ENCODE measurements around the gene FIBCD1. TPM values are rescaled to one million over a fixed set of nuclear protein-coding genes. Genes with fewer than 3 reads are reported as not detected.

Gene FIBCD1
- total and polyA plus RNA-seq, 7 experiments from 2014 or later, result not detected

DNA sequence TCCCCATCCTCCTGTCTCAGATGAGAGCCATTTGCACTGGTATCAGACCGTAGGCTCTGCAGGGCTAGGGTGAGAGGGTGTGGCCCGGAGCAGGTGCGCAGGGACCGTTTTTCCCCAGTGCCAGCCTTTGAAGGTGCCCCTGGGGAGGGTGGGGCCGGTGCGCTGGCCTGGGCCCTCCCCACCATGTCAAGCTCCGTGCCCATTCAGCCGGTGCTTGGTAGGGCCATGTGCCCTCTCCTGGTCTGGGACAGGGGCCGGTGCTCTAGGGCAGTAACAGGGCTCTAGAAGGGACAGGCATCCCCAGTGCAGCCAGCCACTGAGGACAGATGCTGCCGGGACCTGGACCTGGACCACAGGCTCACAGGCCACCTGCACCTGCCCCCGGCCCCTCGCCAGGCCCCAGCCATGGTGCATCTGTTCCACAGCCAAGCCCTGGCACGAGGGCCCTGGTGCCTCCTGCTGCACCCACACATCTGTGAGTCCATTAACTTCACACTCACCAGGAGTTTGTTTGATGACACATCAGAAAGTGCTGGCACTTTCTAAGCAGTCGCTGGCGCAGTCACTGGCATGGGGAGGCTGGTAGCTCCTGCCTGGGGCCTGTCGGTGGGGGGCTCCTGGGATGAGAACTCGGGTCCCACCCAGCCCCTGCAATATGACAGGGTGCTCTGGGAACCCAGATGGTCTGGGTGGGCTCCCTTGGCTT, 37.4 kb downstream of the FIBCD1 start:
- H3K4me3 ChIP-seq (ENCODE audit: low read length), result no peak overlapping the region
- no peak for DNase-seq
- intact Hi-C loops (cut with micrococcal nuclease), result no loop called here
- no peaks in the 10 kb centered on the region for H3K4me1 ChIP-seq (ENCODE audit: control insufficient read depth in 2 of 2, insufficient read depth in 2 of 2, low read length in 2 of 2)
- H3K36me3 ChIP-seq (ENCODE audit: control insufficient read depth in 2 of 3, insufficient read depth in 3 of 3, low read length in 3 of 3), result no peaks in the 10 kb centered on the region
- no peaks in the 10 kb centered on the region for H3K9me3 Mint-ChIP-seq
- H3K4me3 Mint-ChIP-seq, result no peak overlapping the region
- no peak overlapping the region for H3K27ac ChIP-seq (ENCODE audit: low read depth, low read length)
- H3K27ac Mint-ChIP-seq, result no peak overlapping the region
- H3K27me3 Mint-ChIP-seq, result peaks cover 0 to 5% (median 0%) of the 10 kb centered on the region in 5 donors
- ChIA-PET POLR2A (no interaction called here), CTCF (no interaction called here)
- H3K4me1 Mint-ChIP-seq, result no peaks in the 10 kb centered on the region
- no peaks in the 10 kb centered on the region for H3K36me3 Mint-ChIP-seq
- H3K27me3 ChIP-seq (ENCODE audit: control insufficient read depth in 2 of 2, insufficient read depth in 2 of 2, low read length in 2 of 2), result no peaks in the 10 kb centered on the region
- no peaks in the 10 kb centered on the region for H3K9me3 ChIP-seq (ENCODE audit: control insufficient read depth in 2 of 3, low read length in 3 of 3)
- ATAC-seq, result no peak

DNA sequence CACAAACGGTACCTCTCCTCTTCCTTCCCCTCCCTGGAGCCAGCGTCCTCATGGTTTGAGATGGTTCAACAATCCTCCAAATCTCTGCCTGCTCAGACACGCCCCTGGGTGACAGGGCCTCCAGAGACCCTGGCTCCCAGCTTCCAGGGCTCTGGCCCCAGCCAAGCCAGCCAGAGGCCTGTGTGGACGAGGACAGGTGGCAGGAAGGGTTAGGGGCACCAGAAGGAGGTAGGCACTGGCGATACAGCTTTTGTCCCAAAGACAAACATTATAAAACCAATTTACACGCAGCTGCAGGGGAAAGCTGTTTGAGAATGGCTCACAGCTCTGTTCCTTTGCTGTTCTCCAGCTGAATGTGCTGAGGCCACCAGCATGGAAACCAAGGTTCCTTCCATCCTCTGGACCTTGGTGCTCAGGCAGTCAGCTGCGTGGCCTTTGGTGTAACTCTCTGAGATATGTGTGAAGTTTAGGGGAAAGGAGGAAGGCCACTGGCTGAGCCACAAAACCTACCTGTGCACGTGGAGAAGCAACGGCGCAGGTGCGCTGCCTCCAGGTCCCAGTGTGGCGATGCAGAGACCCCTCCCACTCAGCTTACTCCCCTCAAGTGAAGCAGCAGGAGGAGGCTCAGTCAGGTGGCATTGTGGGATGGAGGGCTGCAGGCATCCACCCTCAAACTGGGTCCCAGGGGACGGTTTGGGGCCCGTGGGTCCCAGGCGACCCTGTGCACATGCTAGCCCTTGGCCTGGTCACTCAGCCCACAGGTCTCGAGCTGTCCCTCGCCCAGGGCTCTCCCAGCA, 38.1 kb downstream of the FIBCD1 start:
- Histone ChIP-seq H3K27ac (ENCODE audit: low read depth, low read length) (no peak overlapping the region), H3K27me3 (ENCODE audit: control insufficient read depth in 2 of 2, insufficient read depth in 2 of 2, low read length in 2 of 2) (no peaks in the 10 kb centered on the region), H3K4me1 (ENCODE audit: control insufficient read depth in 2 of 2, insufficient read depth in 2 of 2, low read length in 2 of 2) (no peaks in the 10 kb centered on the region), H3K9me3 (ENCODE audit: control insufficient read depth in 2 of 3, low read length in 3 of 3) (no peaks in the 10 kb centered on the region), H3K36me3 (ENCODE audit: control insufficient read depth in 2 of 3, insufficient read depth in 3 of 3, low read length in 3 of 3) (no peaks in the 10 kb centered on the region), H3K4me3 (ENCODE audit: low read length) (no peak overlapping the region)
- ATAC-seq, result no peak
- POLR2A ChIA-PET, result no interaction called here
- peak overlapping the region in 1 of 9 donors; percentile 14 for H3K27ac Mint-ChIP-seq
- no peaks in the 10 kb centered on the region for H3K4me1 Mint-ChIP-seq
- no peaks in the 10 kb centered on the region for H3K9me3 Mint-ChIP-seq
- intact Hi-C loops (cut with micrococcal nuclease), result no loop called here
- H3K36me3 Mint-ChIP-seq, result no peaks in the 10 kb centered on the region
- H3K4me3 Mint-ChIP-seq, result no peak overlapping the region
- CTCF ChIA-PET, result no interaction called here
- peaks cover 0 to 5% (median 0%) of the 10 kb centered on the region in 5 donors for H3K27me3 Mint-ChIP-seq
- no peak for DNase-seq

DNA sequence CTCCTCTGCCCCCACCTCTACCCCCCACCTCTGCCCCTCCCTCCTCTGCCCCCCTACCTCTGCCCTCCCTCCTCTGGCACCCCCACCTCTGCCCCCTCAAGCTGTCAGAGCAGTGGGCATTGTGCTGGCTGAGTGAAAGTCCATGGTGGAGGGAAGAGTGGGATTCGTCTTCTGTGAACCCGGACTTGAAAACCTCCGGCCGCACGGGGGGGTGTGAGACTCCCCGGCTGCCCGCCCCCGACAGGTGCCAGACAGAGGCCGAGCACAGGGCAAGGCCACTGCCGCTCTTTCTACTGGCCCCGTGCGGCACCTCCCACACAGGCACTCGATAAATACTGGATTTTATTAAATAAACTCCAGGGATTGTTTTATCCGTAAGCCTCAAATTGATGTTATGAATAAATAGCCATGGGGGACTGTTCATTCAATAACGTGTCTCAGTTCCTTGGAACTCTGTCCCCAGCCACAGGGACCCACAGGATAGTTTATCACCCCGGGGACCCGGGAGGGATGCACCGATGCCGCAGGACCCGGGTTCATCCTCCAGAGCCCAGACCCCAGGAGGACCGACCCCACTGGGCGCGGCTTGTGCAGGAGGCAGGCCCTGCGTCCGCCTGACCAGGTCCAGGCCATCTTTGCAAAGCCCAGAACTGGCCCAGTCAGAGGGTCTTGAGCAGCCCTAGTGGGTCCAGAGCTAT, 39.8 kb downstream of the FIBCD1 start:
- DNase-seq (no peak), ATAC-seq (no peak)
- Histone ChIP-seq H3K4me1 (ENCODE audit: control insufficient read depth in 2 of 2, insufficient read depth in 2 of 2, low read length in 2 of 2) (no peaks in the 10 kb centered on the region), H3K27me3 (ENCODE audit: control insufficient read depth in 2 of 2, insufficient read depth in 2 of 2, low read length in 2 of 2) (no peaks in the 10 kb centered on the region), H3K27ac (ENCODE audit: low read depth, low read length) (no peak overlapping the region), H3K36me3 (ENCODE audit: control insufficient read depth in 2 of 3, insufficient read depth in 3 of 3, low read length in 3 of 3) (no peaks in the 10 kb centered on the region), H3K9me3 (ENCODE audit: control insufficient read depth in 2 of 3, low read length in 3 of 3) (no peaks in the 10 kb centered on the region), H3K4me3 (ENCODE audit: low read length) (no peak overlapping the region)
- no peaks in the 10 kb centered on the region for H3K36me3 Mint-ChIP-seq
- ChIA-PET CTCF (no interaction called here), POLR2A (no interaction called here)
- H3K4me3 Mint-ChIP-seq, result no peak overlapping the region
- intact Hi-C loops (cut with micrococcal nuclease), result no loop called here
- H3K27me3 Mint-ChIP-seq, result peaks cover 0 to 5% (median 0%) of the 10 kb centered on the region in 5 donors
- no peaks in the 10 kb centered on the region for H3K4me1 Mint-ChIP-seq
- no peak overlapping the region for H3K27ac Mint-ChIP-seq
- H3K9me3 Mint-ChIP-seq, result no peaks in the 10 kb centered on the region

DNA sequence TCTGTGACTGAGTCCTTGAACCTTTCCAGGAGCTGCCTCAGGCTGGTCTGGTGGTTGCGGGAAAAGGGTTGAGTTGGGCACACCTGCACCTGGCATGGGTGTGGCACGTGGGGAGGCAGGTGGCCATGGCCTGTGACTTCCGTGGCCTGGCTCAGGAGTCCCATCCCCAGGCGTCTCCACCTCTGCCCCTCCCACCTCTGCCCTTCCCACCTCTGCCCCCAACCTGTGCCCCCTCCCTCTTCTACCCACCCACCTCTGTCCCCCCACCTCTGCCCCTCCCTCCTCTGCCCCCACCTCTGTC, 40.5 kb downstream of the FIBCD1 start:
- Mint-ChIP-seq H3K4me3 (no peak overlapping the region), H3K4me1 (peaks cover 0 to 3% (median 0%) of the 10 kb centered on the region in 7 donors), H3K9me3 (no peaks in the 10 kb centered on the region), H3K27me3 (peaks cover 0 to 3% (median 0%) of the 10 kb centered on the region in 5 donors), H3K36me3 (no peaks in the 10 kb centered on the region), H3K27ac (no peak overlapping the region)
- ChIA-PET CTCF (no interaction called here), POLR2A (no interaction called here)
- Histone ChIP-seq H3K4me3 (ENCODE audit: low read length) (no peak overlapping the region), H3K4me1 (ENCODE audit: control insufficient read depth in 2 of 2, insufficient read depth in 2 of 2, low read length in 2 of 2) (no peaks in the 10 kb centered on the region), H3K9me3 (ENCODE audit: control insufficient read depth in 2 of 3, low read length in 3 of 3) (no peaks in the 10 kb centered on the region), H3K36me3 (ENCODE audit: control insufficient read depth in 2 of 3, insufficient read depth in 3 of 3, low read length in 3 of 3) (no peaks in the 10 kb centered on the region), H3K27ac (ENCODE audit: low read depth, low read length) (no peak overlapping the region), H3K27me3 (ENCODE audit: control insufficient read depth in 2 of 2, insufficient read depth in 2 of 2, low read length in 2 of 2) (no peaks in the 10 kb centered on the region)
- intact Hi-C loops (cut with micrococcal nuclease), result no loop called here
- ATAC-seq (no peak), DNase-seq (no peak)

DNA sequence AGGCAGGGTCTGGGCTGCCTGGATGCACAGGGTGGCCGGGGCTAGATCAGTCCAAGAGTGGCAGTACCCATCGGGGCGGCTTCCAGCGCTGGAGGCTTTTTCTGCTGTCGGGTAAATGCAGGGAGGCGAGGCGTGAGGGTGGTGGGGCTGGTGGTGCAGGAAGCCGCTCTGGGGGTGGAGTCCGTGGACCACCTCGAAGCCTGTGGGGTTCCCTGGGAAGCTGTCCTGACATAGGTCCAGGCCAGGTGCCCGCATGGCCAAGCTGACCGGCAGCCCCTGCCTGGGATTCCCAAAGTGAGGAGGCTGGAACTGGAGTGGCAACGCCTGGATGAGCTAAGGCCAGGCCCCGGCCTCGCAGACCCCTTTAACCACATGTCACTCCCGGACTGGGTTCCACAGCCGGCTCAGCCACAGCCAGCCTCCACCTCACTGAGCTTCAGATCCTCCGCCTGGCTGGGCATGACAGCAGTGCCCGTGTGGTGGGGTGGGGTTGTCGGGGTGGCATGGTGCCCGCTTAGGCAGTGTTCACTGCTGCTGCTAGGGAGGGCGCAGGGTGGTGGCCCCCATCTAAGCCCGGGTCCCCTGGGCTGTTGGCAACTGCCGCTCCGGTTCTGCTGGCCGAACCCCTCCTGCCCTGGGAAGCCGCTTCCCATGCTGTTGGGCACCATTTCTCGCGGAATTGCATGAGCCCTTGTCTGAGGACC, 41.0 kb downstream of the FIBCD1 start:
- H3K4me3 Mint-ChIP-seq, result no peak overlapping the region
- intact Hi-C loops (cut with micrococcal nuclease), result no loop called here
- H3K36me3 Mint-ChIP-seq, result no peaks in the 10 kb centered on the region
- no peaks in the 10 kb centered on the region for H3K4me1 ChIP-seq (ENCODE audit: control insufficient read depth in 2 of 2, insufficient read depth in 2 of 2, low read length in 2 of 2)
- H3K4me1 Mint-ChIP-seq, result peaks cover 0 to 6% (median 0%) of the 10 kb centered on the region in 7 donors
- H3K36me3 ChIP-seq (ENCODE audit: control insufficient read depth in 2 of 3, insufficient read depth in 3 of 3, low read length in 3 of 3), result peaks cover 0 to 1% (median 0%) of the 10 kb centered on the region in 3 experiments
- H3K27me3 ChIP-seq (ENCODE audit: control insufficient read depth in 2 of 2, insufficient read depth in 2 of 2, low read length in 2 of 2), result no peaks in the 10 kb centered on the region
- no peak overlapping the region for H3K27ac ChIP-seq (ENCODE audit: low read depth, low read length)
- no peak for DNase-seq
- ChIA-PET CTCF (no interaction called here), POLR2A (no interaction called here)
- no peak overlapping the region for H3K4me3 ChIP-seq (ENCODE audit: low read length)
- H3K27me3 Mint-ChIP-seq, result peaks cover 0 to 3% (median 0%) of the 10 kb centered on the region in 5 donors
- H3K27ac Mint-ChIP-seq, result no peak overlapping the region
- no peaks in the 10 kb centered on the region for H3K9me3 ChIP-seq (ENCODE audit: control insufficient read depth in 2 of 3, low read length in 3 of 3)
- no peaks in the 10 kb centered on the region for H3K9me3 Mint-ChIP-seq
- no peak for ATAC-seq

DNA sequence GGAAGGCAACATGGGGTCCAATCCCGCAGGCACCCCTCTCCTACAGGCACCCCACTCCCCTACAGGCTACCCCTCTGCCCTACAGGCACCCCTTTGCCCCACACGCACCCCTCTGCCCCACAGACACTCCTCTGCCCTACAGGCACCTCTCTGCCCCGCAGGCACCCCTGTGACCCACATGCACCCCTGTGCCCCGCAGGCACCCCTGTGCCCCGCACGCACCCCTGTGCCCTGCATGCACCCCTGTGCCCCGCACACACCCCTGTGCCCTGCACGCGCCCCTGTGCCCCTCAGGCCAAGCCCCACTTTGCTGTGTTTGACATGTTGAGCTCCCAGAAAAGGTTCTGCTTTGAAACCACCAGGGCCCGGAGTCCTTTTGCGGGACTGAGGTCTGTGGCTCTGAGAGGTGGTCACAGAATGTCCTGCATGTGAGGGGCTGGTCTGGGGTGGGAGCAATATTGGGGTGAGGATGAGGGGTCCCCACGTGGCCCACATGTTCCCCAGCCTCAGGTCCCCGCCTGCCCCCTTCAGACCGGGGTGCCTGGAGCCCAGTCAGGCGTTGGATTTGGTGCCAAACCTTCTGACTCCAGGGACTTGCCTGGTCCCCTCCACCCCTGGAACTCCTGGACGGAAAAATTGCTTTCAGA, 41.8 kb downstream of the FIBCD1 start:
- Histone ChIP-seq H3K27ac (ENCODE audit: low read depth, low read length) (no peak overlapping the region), H3K27me3 (ENCODE audit: control insufficient read depth in 2 of 2, insufficient read depth in 2 of 2, low read length in 2 of 2) (no peaks in the 10 kb centered on the region), H3K36me3 (ENCODE audit: control insufficient read depth in 2 of 3, insufficient read depth in 3 of 3, low read length in 3 of 3) (peaks cover 0 to 6% (median 0%) of the 10 kb centered on the region in 3 experiments), H3K4me3 (ENCODE audit: low read length) (no peak overlapping the region), H3K9me3 (ENCODE audit: control insufficient read depth in 2 of 3, low read length in 3 of 3) (no peaks in the 10 kb centered on the region), H3K4me1 (ENCODE audit: control insufficient read depth in 2 of 2, insufficient read depth in 2 of 2, low read length in 2 of 2) (no peaks in the 10 kb centered on the region)
- H3K4me1 Mint-ChIP-seq, result peaks cover 0 to 7% (median 0%) of the 10 kb centered on the region in 7 donors
- DNase-seq (no peak), ATAC-seq (no peak)
- H3K36me3 Mint-ChIP-seq, result no peaks in the 10 kb centered on the region
- ChIA-PET POLR2A (no interaction called here), CTCF (no interaction called here)
- H3K9me3 Mint-ChIP-seq, result no peaks in the 10 kb centered on the region
- H3K4me3 Mint-ChIP-seq, result no peak overlapping the region
- no peak overlapping the region for H3K27ac Mint-ChIP-seq
- H3K27me3 Mint-ChIP-seq, result peaks cover 0 to 3% (median 0%) of the 10 kb centered on the region in 5 donors
- intact Hi-C loops (cut with micrococcal nuclease), result no loop called here

Measured in naive thymus-derived CD4-positive, alpha-beta T cell (primary cell).